Aorta (tissue), 5 donors: ENCODE measurements around the gene SLC9A7. TPM values are rescaled to one million over a fixed set of nuclear protein-coding genes. Genes with fewer than 3 reads are reported as not detected.

Experiments
- ATAC-seq: fragments of 200-7000 bp; cut with Tn5 transposase; one replicate; pipeline ENCODE4 v1.9.1; 2022; ENCODE audit warnings: moderate library complexity; ENCODE audit not compliant: low FRiP score
- DNase-seq, 2 donors: peaks; one replicate each; pipeline ENCODE4 v3.0.0-alpha.2; 2020
- H3K27ac ChIP-seq, 2 donors: one replicate each; pipeline ENCODE4 v1.5.1; 2013; ENCODE audit warnings: low read length in 2 of 2, mild to moderate bottlenecking in 2 of 2, moderate library complexity in 2 of 2, control low read depth in 1 of 2, inconsistent platforms in 1 of 2, low read depth in 1 of 2
- H3K27me3 ChIP-seq, 2 donors: one replicate each; pipeline ENCODE4 v1.6.1; 2013; ENCODE audit warnings: control low read depth in 1 of 2, low read length in 1 of 2, mild to moderate bottlenecking in 1 of 2, moderate library complexity in 1 of 2; ENCODE audit not compliant: insufficient read depth in 2 of 2, control insufficient read depth in 1 of 2
- H3K36me3 ChIP-seq, 2 donors: one replicate each; pipeline ENCODE4 v1.6.1; 2013; ENCODE audit warnings: control low read depth in 1 of 2, low read length in 1 of 2, mild to moderate bottlenecking in 1 of 2; ENCODE audit not compliant: insufficient read depth in 2 of 2, control insufficient read depth in 1 of 2
- H3K4me1 ChIP-seq, 2 donors: one replicate each; pipeline ENCODE4 v1.6.1; 2013; ENCODE audit warnings: low read length in 2 of 2, control low read depth in 1 of 2, mild to moderate bottlenecking in 1 of 2, moderate library complexity in 1 of 2; ENCODE audit not compliant: insufficient read depth in 2 of 2, control insufficient read depth in 1 of 2
- H3K4me3 ChIP-seq, 2 donors: one replicate each; pipeline ENCODE4 v1.5.1; 2013; ENCODE audit warnings: low read length in 2 of 2, control low read depth in 1 of 2, mild to moderate bottlenecking in 1 of 2
- H3K9me3 ChIP-seq: one replicate; pipeline ENCODE4 v1.6.1; 2013; ENCODE audit warnings: mild to moderate bottlenecking, low read length; ENCODE audit not compliant: control insufficient read depth
- WGBS, 2 donors: extraction: QIAGEN DNeasy Blood & Tissue Kit; methylation state at CpG; one replicate each; pipeline ENCODE4 v1.1.7; 2013; 5-methylcytosine and 5-hydroxymethylcytosine counted together
- intact Hi-C, 2 donors: fragments of 100-400 bp; cut with DNase I; formaldehyde crosslinking; loops; one replicate each; pipeline versions ENCODE4 v1.14.2 to v1.15.0; 2022
- polyA plus RNA-seq, 2 donors: library from polyadenylated mRNA; stranded (reverse); fragments of 200-250 nt; gene quantifications; one replicate each; pipeline ENCODE4 v1.2.3, GENCODE V29; 2013
- total RNA-seq, 2 donors: library from RNA; stranded (reverse); fragmentation: NEBNext Ultra II Directional; extraction: Animal tissue kit (Norgen Biotek cat#: 25700); gene quantifications; one replicate each; pipeline ENCODE4 v1.2.1, GENCODE V29; 2021
- donor health status: healthy with polysubstance abuse.
- donor health status: Bipolar disorder and iron deficiency.
- donor health status: DM: no; HTN: no; CAD: no.
- donor health status: DM: no; HTN: no; CAD: no.
- donor health status: DM: yes; HTN: yes; CAD: no.

Gene SLC9A7
- total and polyA plus RNA-seq, 4 donors, result 0.33 to 3.0 (median 1.4) TPM

- Histone ChIP-seq H3K4me1 (no peaks in the 10 kb centered on the region), H3K36me3 (no peaks in the 10 kb centered on the region), H3K9me3 (no peaks in the 10 kb centered on the region), H3K27me3 (no peaks in the 10 kb centered on the region), H3K4me3 (peak overlapping the region; percentile 28 to 46), H3K27ac (no peak overlapping the region)
- intact Hi-C loops, result loop anchor here (2.0 to 10.0 kb wide), 4 partner anchors 34 to 276 kb away; no protein-coding TSS in a partner anchor
- no peak for DNase-seq
- 10 to 44% methylated on average over 41 to 47 of the region's 47 CpGs for WGBS, 2 donors
- peak; percentile 41 for ATAC-seq
Measured at GRCh38 chrX:46758163-46758955, 559 bp downstream of the SLC9A7 start.

- no peak overlapping the region for H3K27ac ChIP-seq
- H3K9me3 ChIP-seq, result no peaks in the 10 kb centered on the region
- H3K4me1 ChIP-seq, result no peaks in the 10 kb centered on the region
- ATAC-seq (no peak), DNase-seq (no peak)
- H3K27me3 ChIP-seq, result no peaks in the 10 kb centered on the region
- intact Hi-C loops, result loop anchor here (5.0 to 10.0 kb wide), 2 partner anchors 275 to 277 kb away; no protein-coding TSS in a partner anchor
- no peak overlapping the region for H3K4me3 ChIP-seq
- 74 to 85% methylated on average over 8 of the region's 8 CpGs for WGBS, 2 donors
- no peaks in the 10 kb centered on the region for H3K36me3 ChIP-seq
Measured at GRCh38 chrX:46757593-46757992, 1.3 kb downstream of the SLC9A7 start.

GRCh38 chrX:46757052-46757451 lies 1.9 kb downstream of the SLC9A7 start:
- DNase-seq, result no peak
- Histone ChIP-seq H3K9me3 (no peaks in the 10 kb centered on the region), H3K4me1 (no peaks in the 10 kb centered on the region), H3K27ac (no peak overlapping the region), H3K4me3 (no peak overlapping the region), H3K27me3 (no peaks in the 10 kb centered on the region), H3K36me3 (no peaks in the 10 kb centered on the region)
- WGBS, 2 donors, result 76 to 78% methylated on average over 8 of the region's 8 CpGs
- intact Hi-C loops, result loop anchor here (5.0 to 10.0 kb wide), 2 partner anchors 275 to 278 kb away; no protein-coding TSS in a partner anchor
- no peak for ATAC-seq

DNA sequence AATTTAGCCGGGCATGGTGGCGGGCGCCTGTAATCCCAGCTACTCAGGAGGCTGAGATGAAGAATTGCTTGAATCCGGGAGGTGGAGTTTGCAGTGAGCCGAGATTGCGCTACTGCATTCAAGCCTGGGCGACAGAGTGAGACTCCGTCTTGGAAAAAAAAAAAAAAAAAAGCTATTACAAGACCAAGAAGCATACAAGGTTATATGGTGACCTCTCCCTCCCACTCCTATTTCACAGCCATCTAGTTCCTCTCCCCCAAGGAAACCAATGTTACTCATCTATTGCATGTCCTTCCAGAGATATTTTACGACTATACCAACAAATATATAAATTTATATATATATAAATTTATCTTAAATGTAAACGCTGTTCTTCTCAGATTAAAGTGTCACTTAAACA lies 3.2 kb downstream of the SLC9A7 start:
- DNase-seq, result no peak
- intact Hi-C loops, result loop anchor here (5.0 to 10.0 kb wide), 2 partner anchors 277 to 279 kb away; no protein-coding TSS in a partner anchor
- no peak overlapping the region for H3K4me3 ChIP-seq
- no peak for ATAC-seq
- H3K36me3 ChIP-seq, result no peaks in the 10 kb centered on the region
- 79 to 95% methylated on average over 10 of the region's 10 CpGs for WGBS, 2 donors
- H3K27me3 ChIP-seq, result no peaks in the 10 kb centered on the region
- H3K4me1 ChIP-seq, result no peaks in the 10 kb centered on the region
- no peaks in the 10 kb centered on the region for H3K9me3 ChIP-seq
- no peak overlapping the region for H3K27ac ChIP-seq

DNA sequence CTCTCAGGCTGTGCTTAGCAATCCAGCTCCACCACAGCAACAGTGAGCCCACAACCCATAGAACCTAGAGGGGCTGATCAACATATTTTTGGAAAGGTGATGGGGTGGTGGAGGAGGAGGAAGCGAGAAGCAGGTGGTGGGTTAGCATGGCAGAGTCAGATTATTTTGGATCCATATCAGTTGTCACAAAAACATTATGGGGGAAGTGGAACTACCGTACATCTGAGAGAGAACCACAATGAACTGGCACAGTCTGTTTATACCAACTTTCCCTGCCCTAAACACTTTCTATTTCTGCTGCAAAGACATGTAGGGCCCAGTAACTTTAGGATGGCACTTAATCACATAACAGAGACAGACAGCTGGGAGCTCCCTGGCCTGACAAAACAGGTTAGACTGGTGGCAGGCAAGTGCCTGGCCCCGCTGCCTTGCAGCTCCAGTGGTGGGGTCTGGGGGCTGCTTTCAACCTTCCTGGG lies 4.3 kb downstream of the SLC9A7 start:
- Histone ChIP-seq H3K36me3 (no peaks in the 10 kb centered on the region), H3K27me3 (no peaks in the 10 kb centered on the region), H3K4me1 (no peaks in the 10 kb centered on the region), H3K27ac (no peak overlapping the region), H3K4me3 (no peak overlapping the region), H3K9me3 (no peaks in the 10 kb centered on the region)
- ATAC-seq (no peak), DNase-seq (no peak)
- 78 to 86% methylated on average over 3 of the region's 3 CpGs for WGBS, 2 donors
- intact Hi-C loops, result loop anchor here (5.0 to 10.0 kb wide), 2 partner anchors 278 to 280 kb away; no protein-coding TSS in a partner anchor

DNA sequence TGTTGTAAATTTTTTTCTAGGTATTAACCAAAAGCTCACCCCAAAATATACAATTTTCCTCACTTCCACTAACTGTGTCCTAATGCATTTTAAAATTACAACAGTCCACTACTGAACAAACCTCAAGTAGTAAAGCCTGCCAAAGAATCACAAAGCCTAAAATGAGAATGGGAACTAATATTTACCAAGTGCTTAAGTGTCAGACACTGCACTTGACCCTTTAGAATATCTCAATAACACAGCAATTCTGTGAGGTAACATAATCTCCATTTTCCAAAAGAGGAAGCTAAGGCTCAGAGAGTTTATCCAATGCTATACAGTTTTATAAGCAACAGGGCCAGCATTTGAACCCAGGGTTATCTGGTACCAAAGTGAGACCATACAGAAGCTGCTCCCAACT lies 4.9 kb downstream of the SLC9A7 start:
- Histone ChIP-seq H3K27ac (no peak overlapping the region), H3K4me3 (no peak overlapping the region), H3K36me3 (no peaks in the 10 kb centered on the region), H3K27me3 (no peaks in the 10 kb centered on the region), H3K9me3 (no peaks in the 10 kb centered on the region), H3K4me1 (no peaks in the 10 kb centered on the region)
- intact Hi-C loops, result loop anchor here in 1 of 2 donors (10.0 kb wide), 1 partner anchor 281 kb away; no protein-coding TSS in a partner anchor
- ATAC-seq (no peak), DNase-seq (no peak)

GRCh38 chrX:46750889-46751288 lies 8.0 kb downstream of the SLC9A7 start:
- Histone ChIP-seq H3K9me3 (no peaks in the 10 kb centered on the region), H3K4me3 (no peak overlapping the region), H3K36me3 (no peaks in the 10 kb centered on the region), H3K27me3 (no peaks in the 10 kb centered on the region), H3K27ac (no peak overlapping the region), H3K4me1 (no peaks in the 10 kb centered on the region)
- WGBS, 2 donors, result 74 to 90% methylated on average over 1 of the region's 1 CpG
- ATAC-seq (no peak), DNase-seq (no peak)
- intact Hi-C loops, result loop anchor here in 1 of 2 donors (10.0 kb wide), 1 partner anchor 284 kb away; no protein-coding TSS in a partner anchor

- intact Hi-C loops, result no loop called here
- no peaks in the 10 kb centered on the region for H3K4me1 ChIP-seq
- no peak overlapping the region for H3K4me3 ChIP-seq
- H3K27me3 ChIP-seq, result no peaks in the 10 kb centered on the region
- DNase-seq (no peak), ATAC-seq (no peak)
- WGBS, 2 donors, result 50 to 58% methylated on average over 3 of the region's 3 CpGs
- no peak overlapping the region for H3K27ac ChIP-seq
- H3K9me3 ChIP-seq, result no peaks in the 10 kb centered on the region
- no peaks in the 10 kb centered on the region for H3K36me3 ChIP-seq
Measured at GRCh38 chrX:46744009-46744408, 14.9 kb downstream of the SLC9A7 start.

DNA sequence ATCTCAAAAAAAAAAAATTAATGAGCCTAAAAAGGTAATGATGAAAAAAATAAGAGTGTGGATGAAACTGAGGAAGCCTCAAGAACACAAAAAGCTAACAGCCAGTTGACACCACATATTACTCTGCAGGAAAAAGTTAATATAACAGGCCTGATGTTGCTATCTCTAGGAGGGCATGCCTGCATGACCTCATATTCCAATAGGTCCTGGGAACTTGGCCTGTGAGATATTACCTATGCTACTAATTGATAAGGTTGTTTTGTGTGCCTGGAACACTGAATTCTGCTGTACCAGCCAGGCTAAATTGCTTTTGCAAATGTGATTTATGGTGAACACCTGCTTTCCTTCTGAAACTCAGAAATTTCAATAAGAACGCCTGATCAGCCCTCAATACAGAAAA lies 15.9 kb downstream of the SLC9A7 start:
- 73 to 86% methylated on average over 1 of the region's 1 CpG for WGBS, 2 donors

More for the DNA sequence above, 15.9 kb downstream of the SLC9A7 start:
- H3K4me3 ChIP-seq, result no peak overlapping the region
- H3K36me3 ChIP-seq, result no peaks in the 10 kb centered on the region
- intact Hi-C loops, result no loop called here
- H3K27me3 ChIP-seq, result no peaks in the 10 kb centered on the region
- no peak for ATAC-seq
- no peak overlapping the region for H3K27ac ChIP-seq
- H3K4me1 ChIP-seq, result no peaks in the 10 kb centered on the region
- no peak for DNase-seq
- H3K9me3 ChIP-seq, result no peaks in the 10 kb centered on the region
